HCT116 (cell line): ENCODE measurements around the gene NDUFB2. TPM values are rescaled to one million over a fixed set of nuclear protein-coding genes. Genes with fewer than 3 reads are reported as not detected.
"Not testable (repeated sequence)": the region's sequence is repeated elsewhere in the genome, so short reads cannot be mapped to it uniquely, and the experiment has no call there.

Experiments
- ATAC-seq: fragments of 200-7000 bp; cut with Tn5 transposase; 2 replicates; pipeline ENCODE4 v1.9.1; 2020; ENCODE audit warnings: mild to moderate bottlenecking, moderate library complexity
- BruUV-seq: library from RNA; stranded (reverse); fragments of 400-500 nt; replicated peaks from 2 replicates; lab custom pipeline; 2021; lab: Mats Ljungman, UMichigan
- CTCF ChIA-PET: fragments of 300-600 bp; sonication (Branson Sonifier 250); formaldehyde crosslinking; loops from one replicate; lab custom pipeline; 2021; ENCODE audit warnings: antibody characterized with exemption; lab: Charles Lee
- POLR2A ChIA-PET: fragments of 300-600, 350-600 bp; sonication (Branson Sonifier 250); formaldehyde crosslinking; loops from one replicate; lab custom pipeline; 2021; ENCODE audit warnings: antibody characterized with exemption; lab: Charles Lee
- RAD21 ChIA-PET, 2 experiments: fragments of 300-600 bp; sonication (Branson Sonifier 250); formaldehyde crosslinking; loops; one replicate each; lab custom pipeline; 2023; ENCODE audit warnings: low total read pairs in 2 of 2; ENCODE audit not compliant: uncharacterized antibody in 2 of 2, unreplicated experiment in 2 of 2, low non-redundant PET in 1 of 2; lab: Charles Lee
- DNase-seq: peaks from one replicate; pipeline ENCODE4 v3.0.0-alpha.2; 2010; ENCODE audit warnings: low read depth, low spot score
- H2AFZ ChIP-seq: fragments of 200-600 bp; shearing (Covaris generic), sonication (generic); 2 replicates; pipeline ENCODE4 v1.6.1; 2017; ENCODE audit warnings: low read depth, mixed run types, mixed read lengths, antibody characterized with exemption, low read length; ENCODE audit not compliant: poor library complexity, severe bottlenecking
- H3K27ac ChIP-seq: 2 replicates; pipeline ENCODE4 v1.5.1; 2012; ENCODE audit warnings: low read depth, low read length
- H3K27me3 ChIP-seq: fragments of 200-600 bp; sonication (generic); 2 replicates; pipeline ENCODE4 v1.6.1; 2016; ENCODE audit warnings: mixed run types, low read length, mixed read lengths; ENCODE audit not compliant: insufficient read depth
- H3K36me3 ChIP-seq, 2 experiments: fragments of 200-500 bp in 1 of 2; fragments of 200-600 bp in 1 of 2; sonication (Bioruptor generic) in 1 of 2; sonication (generic) in 1 of 2; 2 replicates each; pipeline versions ENCODE4 v1.5.1 to v1.6.1; 2014 to 2016; ENCODE audit warnings: low read length in 2 of 2, inconsistent platforms in 1 of 2, mixed read lengths in 1 of 2, mixed run types in 1 of 2; ENCODE audit not compliant: insufficient read depth in 2 of 2, control insufficient read depth in 1 of 2
- H3K4me1 ChIP-seq, 2 experiments: fragments of 200-600 bp in 1 of 2; sonication (generic) in 1 of 2; 2 replicates each; pipeline versions ENCODE4 v1.5.1 to v1.6.1; 2012 to 2017; ENCODE audit warnings: low read length in 2 of 2, inconsistent platforms in 1 of 2, mild to moderate bottlenecking in 1 of 2, mixed read lengths in 1 of 2, mixed run types in 1 of 2, moderate library complexity in 1 of 2; ENCODE audit not compliant: insufficient read depth in 2 of 2, control insufficient read depth in 1 of 2
- H3K4me2 ChIP-seq: fragments of 200-600 bp; sonication (generic); 2 replicates; pipeline ENCODE4 v1.6.1; 2017; ENCODE audit warnings: mixed run types, low read length, mixed read lengths
- H3K4me3 ChIP-seq, 2 experiments: fragments of 200-600 bp in 1 of 2; sonication (generic) in 1 of 2; replicated peaks in 1 of 2; 2 replicates each; pipeline ENCODE4 v1.5.1; 2011 to 2016; ENCODE audit warnings: low read length in 2 of 2, control low read depth in 1 of 2, low read depth in 1 of 2, mild to moderate bottlenecking in 1 of 2, mixed read lengths in 1 of 2, mixed run types in 1 of 2
- H3K79me2 ChIP-seq: fragments of 200-600 bp; sonication (generic); 2 replicates; pipeline ENCODE4 v1.6.1; 2017; ENCODE audit warnings: mild to moderate bottlenecking, mixed run types, low read length, moderate library complexity, mixed read lengths; ENCODE audit not compliant: insufficient read depth
- H3K9ac ChIP-seq: fragments of 200-600 bp; sonication (generic); 2 replicates; pipeline ENCODE4 v1.6.1; 2016; ENCODE audit warnings: low read length, mixed read lengths
- H3K9me2 ChIP-seq: fragments of 200-600 bp; sonication (generic), shearing (Covaris generic); 2 replicates; pipeline ENCODE4 v1.6.1; 2017; ENCODE audit warnings: mixed run types, mild to moderate bottlenecking, moderate library complexity; ENCODE audit not compliant: insufficient read depth
- H3K9me3 ChIP-seq, 2 experiments: fragments of 200-500 bp in 1 of 2; fragments of 200-600 bp in 1 of 2; sonication (Bioruptor generic) in 1 of 2; sonication (generic) in 1 of 2; 2 replicates each; pipeline ENCODE4 v1.6.1; 2014 to 2017; ENCODE audit warnings: low read length in 2 of 2, mixed read lengths in 2 of 2, inconsistent platforms in 1 of 2, low read depth in 1 of 2, mild to moderate bottlenecking in 1 of 2, mixed run types in 1 of 2, moderate library complexity in 1 of 2; ENCODE audit not compliant: control insufficient read depth in 1 of 2, insufficient read depth in 1 of 2
- H4K20me1 ChIP-seq: fragments of 200-600 bp; sonication (generic), shearing (Covaris generic); 2 replicates; pipeline ENCODE4 v1.6.1; 2017; ENCODE audit warnings: mixed run types, mild to moderate bottlenecking, moderate library complexity; ENCODE audit not compliant: insufficient read depth
- RAD21 ChIP-seq: IDR thresholded peaks from 2 replicates; pipeline ENCODE4 v1.6.1; 2012; ENCODE audit warnings: low read depth, mild to moderate bottlenecking
- SIN3A ChIP-seq: IDR thresholded peaks from 2 replicates; pipeline ENCODE4 v1.6.1; 2012; ENCODE audit warnings: low read depth
- intact Hi-C: fragments of 100-400 bp; cut with micrococcal nuclease; formaldehyde crosslinking; loops from 2 replicates; pipeline ENCODE4 v1.10.0; 2022
- total RNA-seq: library from RNA; stranded (reverse); gene quantifications from one replicate; pipeline ENCODE4 v1.2.1, GENCODE V29; 2021; ENCODE audit not compliant: unreplicated experiment

The NDUFB2 gene
- total RNA-seq, 1 experiment from 2014 or later = 143 TPM

DNA sequence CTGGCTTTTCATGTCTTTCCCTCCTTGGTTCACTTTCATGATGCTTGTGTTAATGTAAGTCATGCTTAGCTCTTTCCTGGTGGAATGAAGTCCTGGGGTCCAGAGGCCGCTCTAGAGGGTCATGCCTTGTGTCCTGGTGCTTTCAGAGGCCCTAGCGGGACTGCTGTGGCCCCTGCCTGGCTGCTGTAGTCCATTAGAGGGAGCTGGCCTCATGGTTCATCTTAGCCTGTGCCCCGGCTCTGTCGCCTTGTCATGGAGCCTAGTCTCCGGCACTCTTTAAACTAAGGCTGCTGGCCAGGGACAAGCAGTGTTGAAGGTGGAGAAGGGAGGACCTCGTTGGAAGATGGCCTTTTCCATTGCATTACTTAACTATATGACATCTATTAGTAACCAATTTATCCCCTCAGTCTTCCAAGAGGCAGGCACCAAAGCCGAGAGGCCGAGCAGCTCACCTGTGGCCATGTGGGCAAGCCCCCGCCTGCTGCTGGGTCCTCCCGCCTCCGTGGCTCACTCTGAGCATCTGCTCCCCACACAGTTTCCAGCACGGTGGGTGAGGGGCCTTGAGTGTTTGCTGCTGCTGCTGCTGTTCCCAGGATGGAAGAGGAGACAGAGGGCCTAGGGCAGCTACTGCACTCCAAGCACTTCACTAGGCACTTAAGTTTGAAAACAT is 5.0 kb upstream of the NDUFB2 start:
- no TSS peak for BruUV-seq
- Histone ChIP-seq H3K9ac (no peak overlapping the region), H3K27ac (no peak overlapping the region), H4K20me1 (no peaks in the 10 kb centered on the region), H3K4me1 (peaks cover 0 to 8% of the 10 kb centered on the region in 2 experiments; a peak in 2 of 4 replicates), H3K27me3 (no peaks in the 10 kb centered on the region), H3K4me3 (no peak overlapping the region), H3K4me2 (no peak overlapping the region), H2AFZ (no peak overlapping the region), H3K9me2 (no peaks in the 10 kb centered on the region), H3K36me3 (peaks cover 0 to 4% of the 10 kb centered on the region in 2 experiments; a peak in 1 of 4 replicates), H3K9me3 (no peaks in the 10 kb centered on the region), H3K79me2 (no peaks in the 10 kb centered on the region)
- ChIA-PET CTCF (no interaction called here), RAD21 (no interaction called here), POLR2A (interaction anchor here (1.3 kb wide), 1 partner anchor 17 kb away, joined by 3 read pairs; no protein-coding TSS in a partner anchor)
- intact Hi-C loops = no loop called here
- TF ChIP-seq RAD21 = peak; percentile 25; the same call in 1 of the 2 replicates
- no peak for TF ChIP-seq SIN3A
- ATAC-seq = 0 out of 2 replicates have a peak, but pooled peaks have one; percentile 35
- DNase-seq = no peak

DNA sequence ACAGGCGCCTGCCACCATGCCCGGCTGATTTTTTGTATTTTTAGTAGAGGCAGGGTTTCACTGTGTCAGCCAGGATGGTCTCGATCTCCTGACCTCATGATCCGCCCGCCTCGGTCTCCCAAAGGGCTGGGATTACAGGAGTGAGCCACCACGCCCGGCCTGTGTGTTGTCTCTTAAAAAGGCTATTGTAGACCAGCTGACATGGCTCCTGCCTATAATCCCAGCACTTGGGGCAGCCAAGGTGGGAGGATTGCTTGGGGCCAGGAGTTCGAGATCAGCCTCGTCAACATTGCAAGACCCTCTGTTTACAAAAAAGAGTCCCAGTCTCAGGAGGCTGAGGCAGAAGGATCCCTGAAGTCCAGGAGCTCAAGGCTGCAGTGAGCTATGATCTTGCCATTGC is 2.7 kb upstream of the NDUFB2 start:
- ATAC-seq, RAD21 ChIA-PET, BruUV-seq, H4K20me1 ChIP-seq, DNase-seq, intact Hi-C loops, POLR2A ChIA-PET, H3K27ac ChIP-seq, CTCF ChIA-PET, H3K9me2 ChIP-seq, H3K27me3 ChIP-seq, H3K4me3 ChIP-seq, H3K9ac ChIP-seq, H3K4me2 ChIP-seq, H3K9me3 ChIP-seq, H2AFZ ChIP-seq, H3K36me3 ChIP-seq: not testable (repeated sequence)
- Histone ChIP-seq H3K79me2 (peaks cover 21% of the 10 kb centered on the region), H3K4me1 (peaks cover 4 to 20% of the 10 kb centered on the region in 2 experiments; a peak in 3 of 4 replicates)
